Stomach (tissue), 9 donors: ENCODE data around the gene SLC6A8. TPM values are rescaled to one million over a fixed set of nuclear protein-coding genes. Genes with fewer than 3 reads are reported as not detected.
A peak's percentile ranks its signal among the peaks of the same experiment; 100 is the strongest.

ENCODE experiments used
- DNase-seq, 2 donors: peaks; one replicate each; pipeline versions ENCODE4 v3.0.0 to v3.0.0-alpha.2; 2013 to 2019
- H3K27ac ChIP-seq, 5 donors: fragments of 200-600 bp in 4 of 5; sonication (generic) in 4 of 5; one replicate each; pipeline ENCODE4 v1.5.1; 2013 to 2019; ENCODE audit warnings: mild to moderate bottlenecking in 1 of 5, moderate library complexity in 1 of 5
- H3K27me3 ChIP-seq, 3 donors: fragments of 200-600 bp; sonication (generic); one replicate each; pipeline ENCODE4 v1.5.1; 2017 to 2019; ENCODE audit warnings: mixed run types in 1 of 3
- H3K36me3 ChIP-seq, 4 donors: fragments of 200-600 bp; sonication (generic); 1 replicate in 3 of 4; 2 replicates in 1 of 4; pipeline ENCODE4 v1.5.1; 2016 to 2019
- H3K4me1 ChIP-seq, 4 donors: fragments of 200-600 bp; sonication (generic); one replicate each; pipeline ENCODE4 v1.5.1; 2016 to 2019
- H3K4me3 ChIP-seq, 4 donors: fragments of 200-600 bp; sonication (generic) in 3 of 4; one replicate each; pipeline ENCODE4 v1.5.1; 2016 to 2019; ENCODE audit warnings: mild to moderate bottlenecking in 1 of 4
- H3K9me3 ChIP-seq, 4 donors: fragments of 200-600 bp; sonication (generic); one replicate each; pipeline ENCODE4 v1.5.1; 2016 to 2019
- EP300 ChIP-seq: sonication (generic); formaldehyde crosslinking; IDR thresholded peaks from one replicate; pipeline ENCODE4 v1.6.1; 2017; ENCODE audit warnings: antibody characterized with exemption
- POLR2A ChIP-seq, 4 donors: fragments of 450-650 bp; IDR thresholded peaks; one replicate each; pipeline ENCODE4 v1.6.1; 2016; ENCODE audit warnings: antibody characterized with exemption in 4 of 4, control low read depth in 2 of 4, mild to moderate bottlenecking in 1 of 4, moderate library complexity in 1 of 4
- POLR2AphosphoS5 ChIP-seq, 3 donors: sonication (generic); formaldehyde crosslinking; IDR thresholded peaks; one replicate each; pipeline ENCODE4 v1.6.1; 2016; ENCODE audit warnings: antibody characterized with exemption in 3 of 3
- WGBS, 5 donors: extraction: QIAGEN DNeasy Blood & Tissue Kit in 3 of 5; methylation state at CpG; one replicate each; pipeline versions ENCODE4 v1.1.5 to v1.1.7; 2013 to 2018; 5-methylcytosine and 5-hydroxymethylcytosine counted together
- intact Hi-C: fragments of 100-400 bp; cut with DNase I; formaldehyde crosslinking; loops from one replicate; pipeline ENCODE4 v1.15.1; 2023; ENCODE audit warnings: low total_unique reads
- polyA plus RNA-seq, 3 donors: library from polyadenylated mRNA; stranded (reverse); fragments of 200-250 nt; gene quantifications; one replicate each; pipeline ENCODE4 v1.2.3, GENCODE V29; 2013
- total RNA-seq, 5 donors: library from RNA; depleted of rRNA; stranded (reverse); fragments of >200 nt; gene quantifications; one replicate each; pipeline versions ENCODE4 v1.1.0 to v1.2.3, GENCODE V29; 2014 to 2016
- TF ChIP-seq, protein P1 (sequence below), 7 experiments: fragments of 450-650 bp in 4 of 7; fragments of 200-600 bp in 3 of 7; sonication (generic) in 3 of 7; IDR thresholded peaks; one replicate each; pipeline ENCODE4 v1.5.1; 2016 to 2019; ENCODE audit warnings: antibody characterized with exemption in 7 of 7, control low read depth in 2 of 7, mild to moderate bottlenecking in 1 of 7
- donor health status: healthy with polysubstance abuse.
- donor health status: Bipolar disorder and iron deficiency.
- donor health status: healthy.

SLC6A8 gene
- total and polyA plus RNA-seq, 8 donors: 7.3 to 32.7 (median 18.9) TPM

DNA sequence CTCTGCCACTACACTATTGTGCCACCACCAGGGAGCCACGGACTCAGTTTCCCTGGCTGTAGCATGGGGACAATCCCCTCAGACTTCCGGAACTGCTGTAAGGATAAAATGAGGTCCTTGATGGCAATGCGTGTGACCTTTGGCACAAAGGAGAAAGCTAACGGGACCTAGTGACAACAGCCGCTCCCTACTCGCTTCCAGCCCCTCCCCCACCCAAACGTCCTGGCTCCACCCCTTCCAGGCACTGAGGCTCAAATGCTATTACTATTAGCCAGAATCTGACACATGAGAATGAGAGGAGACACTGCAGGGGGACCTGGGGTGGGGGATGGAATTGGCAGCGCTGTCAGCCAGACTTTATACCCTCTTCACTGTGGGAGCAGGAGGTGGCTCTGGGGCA lies 46.1 kb upstream of the SLC6A8 start:
- Histone ChIP-seq H3K27me3 (peaks cover 18 to 72% (median 56%) of the 10 kb centered on the region in 3 donors), H3K4me3 (peak overlapping the region in 1 of 4 donors; percentile 40), H3K27ac (no peak overlapping the region), H3K36me3 (no peaks in the 10 kb centered on the region), H3K4me1 (peaks cover 0 to 29% (median 28%) of the 10 kb centered on the region in 4 donors), H3K9me3 (no peaks in the 10 kb centered on the region)
- no peak for TF ChIP-seq POLR2A (IDR thresholded peaks at IDR 0.05)
- no peak for TF ChIP-seq EP300
- no peak for TF ChIP-seq POLR2AphosphoS5 (IDR thresholded peaks at IDR 0.05)
- TF ChIP-seq, protein P1, sequence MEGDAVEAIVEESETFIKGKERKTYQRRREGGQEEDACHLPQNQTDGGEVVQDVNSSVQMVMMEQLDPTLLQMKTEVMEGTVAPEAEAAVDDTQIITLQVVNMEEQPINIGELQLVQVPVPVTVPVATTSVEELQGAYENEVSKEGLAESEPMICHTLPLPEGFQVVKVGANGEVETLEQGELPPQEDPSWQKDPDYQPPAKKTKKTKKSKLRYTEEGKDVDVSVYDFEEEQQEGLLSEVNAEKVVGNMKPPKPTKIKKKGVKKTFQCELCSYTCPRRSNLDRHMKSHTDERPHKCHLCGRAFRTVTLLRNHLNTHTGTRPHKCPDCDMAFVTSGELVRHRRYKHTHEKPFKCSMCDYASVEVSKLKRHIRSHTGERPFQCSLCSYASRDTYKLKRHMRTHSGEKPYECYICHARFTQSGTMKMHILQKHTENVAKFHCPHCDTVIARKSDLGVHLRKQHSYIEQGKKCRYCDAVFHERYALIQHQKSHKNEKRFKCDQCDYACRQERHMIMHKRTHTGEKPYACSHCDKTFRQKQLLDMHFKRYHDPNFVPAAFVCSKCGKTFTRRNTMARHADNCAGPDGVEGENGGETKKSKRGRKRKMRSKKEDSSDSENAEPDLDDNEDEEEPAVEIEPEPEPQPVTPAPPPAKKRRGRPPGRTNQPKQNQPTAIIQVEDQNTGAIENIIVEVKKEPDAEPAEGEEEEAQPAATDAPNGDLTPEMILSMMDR (IDR thresholded peaks at IDR 0.05): no peak
- no peak for DNase-seq
- WGBS, 5 donors: 7 to 30% (median 20%) methylated on average over 8 of the region's 8 CpGs
- intact Hi-C loops: no loop called here

DNA sequence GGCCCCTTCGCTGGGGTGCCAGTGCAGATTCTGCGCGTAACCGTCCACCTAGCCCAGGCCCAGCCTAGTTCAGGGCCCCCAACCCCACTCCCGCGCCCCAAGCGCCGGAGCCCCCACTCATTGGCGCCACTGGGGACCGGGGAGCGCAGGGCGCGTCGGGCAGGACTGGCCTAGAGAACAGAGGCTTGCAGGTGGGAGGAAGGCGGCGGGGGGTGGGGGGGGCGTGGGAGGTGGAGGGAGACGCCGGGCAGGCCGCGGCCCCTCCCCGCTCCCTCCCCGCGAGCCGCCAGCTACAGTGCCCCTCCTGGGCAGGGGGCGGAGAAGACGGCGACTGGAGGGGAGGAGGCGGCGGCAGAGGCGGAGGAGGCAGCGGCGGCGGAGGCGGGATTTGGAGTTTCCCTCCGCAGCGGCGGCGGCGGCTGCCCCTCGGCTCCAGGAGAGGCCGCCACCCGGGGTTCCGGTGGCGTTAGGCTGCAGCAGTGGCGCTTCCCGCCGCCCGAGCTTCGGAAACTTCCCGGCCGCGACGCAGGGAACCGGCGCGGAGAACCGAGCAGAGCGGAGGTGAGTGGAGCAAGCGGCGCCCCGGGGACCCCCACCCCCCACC lies 45.6 kb upstream of the SLC6A8 start:
- WGBS, 5 donors: 0 to 31% (median 26%) methylated on average over 18 to 53 of the region's 62 CpGs

GRCh38 chrX:153642655-153643430 lies 44.9 kb upstream of the SLC6A8 start:
- no peak for DNase-seq
- no peaks in the 10 kb centered on the region for H3K36me3 ChIP-seq
- H3K9me3 ChIP-seq: peaks cover 0 to 4% (median 0%) of the 10 kb centered on the region in 4 donors
- peaks cover 24 to 84% (median 68%) of the 10 kb centered on the region in 3 donors for H3K27me3 ChIP-seq
- intact Hi-C loops: no loop called here
- no peak for TF ChIP-seq POLR2A (IDR thresholded peaks at IDR 0.05)
- TF ChIP-seq, protein P1 (IDR thresholded peaks at IDR 0.05): no peak
- TF ChIP-seq EP300: no peak
- no peak for TF ChIP-seq POLR2AphosphoS5 (IDR thresholded peaks at IDR 0.05)
- H3K27ac ChIP-seq: no peak overlapping the region
- peaks cover 0 to 42% (median 39%) of the 10 kb centered on the region in 4 donors for H3K4me1 ChIP-seq
- WGBS, 5 donors: 2 to 50% (median 9%) methylated on average over 14 to 48 of the region's 48 CpGs
- H3K4me3 ChIP-seq: peak overlapping the region in 3 of 4 donors; percentile 8 to 40 (median 24)

More for the DNA sequence above, 45.6 kb upstream of the SLC6A8 start:
- TF ChIP-seq, protein P1 (IDR thresholded peaks at IDR 0.05): no peak
- peak in 1 of 2 donors; percentile 53 for DNase-seq
- Histone ChIP-seq H3K36me3 (no peaks in the 10 kb centered on the region), H3K27me3 (peaks cover 18 to 77% (median 61%) of the 10 kb centered on the region in 3 donors), H3K4me3 (peak overlapping the region; percentile 2 to 40 (median 22)), H3K4me1 (peaks cover 0 to 35% (median 33%) of the 10 kb centered on the region in 4 donors), H3K9me3 (no peaks in the 10 kb centered on the region), H3K27ac (no peak overlapping the region)
- intact Hi-C loops: no loop called here

DNA sequence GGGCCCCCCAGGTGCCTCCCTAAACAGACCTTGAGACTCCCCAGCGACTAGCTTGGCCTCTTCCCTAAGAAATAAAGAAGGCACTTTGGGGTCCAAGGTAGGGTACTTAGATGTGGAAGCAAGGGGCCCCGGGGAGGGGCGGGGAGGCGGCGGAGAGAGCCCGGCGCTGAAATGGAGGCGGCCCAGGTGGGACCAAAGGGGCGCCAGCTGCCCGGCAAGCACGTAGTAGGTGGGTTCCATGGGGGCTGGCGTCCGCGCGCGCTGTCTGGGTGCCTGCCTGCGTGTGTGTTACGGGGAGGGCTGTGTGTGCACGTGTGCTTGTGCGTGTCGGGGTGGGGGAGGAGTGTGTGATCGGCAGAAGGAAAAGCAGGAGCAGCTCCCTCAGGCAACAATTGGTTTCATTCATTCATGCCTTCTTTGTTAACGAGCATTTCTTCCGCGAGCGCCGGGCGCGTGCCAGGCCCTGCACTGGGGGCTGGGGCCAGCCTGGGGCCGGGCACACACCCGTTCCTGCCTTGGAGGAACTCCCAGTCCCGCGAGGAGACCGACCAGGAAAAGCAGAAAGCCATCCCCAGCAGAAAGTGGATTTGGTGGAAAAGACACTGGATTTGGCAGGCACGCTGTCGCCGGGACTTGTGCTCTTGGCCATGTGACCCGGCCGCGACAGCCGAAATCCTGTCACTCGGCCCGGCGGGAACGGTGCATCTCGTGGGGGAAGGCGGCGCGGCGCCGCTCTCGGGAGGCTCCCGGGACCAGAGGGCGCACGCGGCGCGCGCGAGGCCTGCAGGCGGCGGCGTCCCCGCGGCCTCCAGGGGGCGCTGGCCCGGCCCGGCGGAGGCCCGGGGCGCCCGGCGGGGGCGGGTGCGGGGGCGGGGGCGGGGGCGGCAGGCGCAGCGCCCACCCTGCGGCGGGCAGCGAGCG lies 44.0 kb upstream of the SLC6A8 start:
- H3K4me1 ChIP-seq: peaks cover 0 to 43% (median 40%) of the 10 kb centered on the region in 4 donors
- no peak overlapping the region for H3K27ac ChIP-seq
- no peaks in the 10 kb centered on the region for H3K36me3 ChIP-seq
- peaks cover 29 to 92% (median 77%) of the 10 kb centered on the region in 3 donors for H3K27me3 ChIP-seq
- intact Hi-C loops: no loop called here
- peaks cover 0 to 4% (median 0%) of the 10 kb centered on the region in 4 donors for H3K9me3 ChIP-seq
- 1 to 40% (median 5%) methylated on average over 16 to 73 of the region's 84 CpGs for WGBS, 5 donors
- peak in 1 of 2 donors; percentile 50 for DNase-seq
- TF ChIP-seq POLR2AphosphoS5 (IDR thresholded peaks at IDR 0.05) (no peak), POLR2A (IDR thresholded peaks at IDR 0.05) (no peak)
- TF ChIP-seq, protein P1 (IDR thresholded peaks at IDR 0.05): peak in 1 of 7 experiments; percentile 7
- peak overlapping the region in 3 of 4 donors; percentile 8 to 32 (median 20) for H3K4me3 ChIP-seq
